GM23248 (cell line): Measurements from ENCODE around the gene IKZF2. TPM values are rescaled to one million over a fixed set of nuclear protein-coding genes. Genes with fewer than 3 reads are reported as not detected.

Experiments used
- DNase-seq: peaks from one replicate; pipeline ENCODE4 v3.0.0-alpha.2; 2015
- H2AFZ ChIP-seq: fragments of 200-600 bp; sonication (generic); 2 replicates; pipeline ENCODE4 v1.6.1; 2016; ENCODE audit warnings: antibody characterized with exemption
- H3F3A ChIP-seq: fragments of 200-600 bp; sonication (generic); 2 replicates; pipeline ENCODE4 v1.6.1; 2016; ENCODE audit warnings: mild to moderate bottlenecking, antibody characterized with exemption, mixed run types; ENCODE audit not compliant: insufficient read depth
- H3K27ac ChIP-seq: fragments of 200-600 bp; sonication (generic); 2 replicates; pipeline ENCODE4 v1.5.1; 2016; ENCODE audit warnings: mild to moderate bottlenecking
- H3K27me3 ChIP-seq: fragments of 200-600 bp; sonication (generic); replicated peaks from 2 replicates; pipeline ENCODE4 v1.6.1; 2016; ENCODE audit warnings: mild to moderate bottlenecking; ENCODE audit not compliant: insufficient read depth
- H3K36me3 ChIP-seq: fragments of 200-600 bp; sonication (generic); 2 replicates; pipeline ENCODE4 v1.6.1; 2016; ENCODE audit warnings: low read depth, mild to moderate bottlenecking
- H3K4me1 ChIP-seq: fragments of 200-600 bp; sonication (generic); 2 replicates; pipeline ENCODE4 v1.6.1; 2016; ENCODE audit warnings: mild to moderate bottlenecking; ENCODE audit not compliant: insufficient read depth
- H3K4me2 ChIP-seq: fragments of 200-600 bp; sonication (generic); one replicate; pipeline ENCODE4 v1.6.1; 2016; ENCODE audit warnings: mild to moderate bottlenecking; ENCODE audit not compliant: unreplicated experiment
- H3K4me3 ChIP-seq: fragments of 200-600 bp; sonication (generic); 2 replicates; pipeline ENCODE4 v1.5.1; 2016; ENCODE audit warnings: mild to moderate bottlenecking
- H3K79me2 ChIP-seq: fragments of 200-600 bp; sonication (generic); 2 replicates; pipeline ENCODE4 v1.6.1; 2016; ENCODE audit warnings: mild to moderate bottlenecking; ENCODE audit not compliant: insufficient read depth
- H3K9ac ChIP-seq: fragments of 200-600 bp; sonication (generic); 2 replicates; pipeline ENCODE4 v1.6.1; 2016; ENCODE audit warnings: mild to moderate bottlenecking
- H3K9me2 ChIP-seq: fragments of 200-600 bp; sonication (generic); 2 replicates; pipeline ENCODE4 v1.6.1; 2016; ENCODE audit warnings: mixed run types, mild to moderate bottlenecking, moderate library complexity; ENCODE audit not compliant: insufficient read depth
- H3K9me3 ChIP-seq: fragments of 200-600 bp; sonication (generic); one replicate; pipeline ENCODE4 v1.6.1; 2017; ENCODE audit warnings: low read depth
- H4K20me1 ChIP-seq: fragments of 200-600 bp; sonication (generic); 2 replicates; pipeline ENCODE4 v1.6.0; 2016; ENCODE audit not compliant: insufficient read depth
- EZH2 ChIP-seq: fragments of 200-600 bp; sonication (generic); IDR thresholded peaks from 2 replicates; pipeline ENCODE4 v1.6.1; 2018; ENCODE audit warnings: antibody characterized with exemption, mild to moderate bottlenecking; ENCODE audit not compliant: insufficient read depth, poor library complexity, severe bottlenecking
- EZH2phosphoT487 ChIP-seq: fragments of 200-600 bp; sonication (generic); IDR thresholded peaks from 2 replicates; pipeline ENCODE4 v1.6.1; 2018; ENCODE audit warnings: antibody characterized with exemption, moderate library complexity, mild to moderate bottlenecking, low read depth; ENCODE audit not compliant: insufficient read depth
- WGBS, 2 experiments: methylation state at CpG; one replicate each; pipeline ENCODE4 v1.1.6; 2015 to 2017; ENCODE audit warnings: low lambda C conversion rate in 2 of 2, low coverage in 1 of 2; ENCODE audit errors: missing lambda C conversion rate in 2 of 2; 5-methylcytosine and 5-hydroxymethylcytosine counted together
- in situ Hi-C: fragments of 300-500 bp; cut with MboI; formaldehyde crosslinking; loops from 2 replicates; pipeline ENCODE4 v1.15.0; 2020
- polyA plus RNA-seq: library from polyadenylated mRNA; unstranded; fragments of >200 nt; fragmentation: Nextera tagmentation; extraction: Ambion mirVana; gene quantifications from 2 replicates; pipeline ENCODE4 v1.2.1, GENCODE V29; 2016
- total RNA-seq: library from RNA; depleted of rRNA; stranded (reverse); fragments of >200 nt; shearing (Covaris generic); gene quantifications from 2 replicates; pipeline ENCODE4 v1.2.3, GENCODE V29; 2014

Gene IKZF2
- total and polyA plus RNA-seq, 2 experiments from 2014 or later = 3.4 to 13.5 TPM

- in situ Hi-C loops = no loop called here
- Histone ChIP-seq H3K79me2 (peaks cover 66% of the 10 kb centered on the region), H3K4me3 (peak overlapping the region; percentile 97), H3K27ac (peak overlapping the region; percentile 62), H4K20me1 (no peaks in the 10 kb centered on the region), H2AFZ (peak overlapping the region; percentile 93), H3K9ac (peak overlapping the region; percentile 86), H3K27me3 (no peaks in the 10 kb centered on the region), H3F3A (peaks cover 28% of the 10 kb centered on the region), H3K9me3 (no peaks in the 10 kb centered on the region), H3K4me2 (peak overlapping the region; percentile 99), H3K4me1 (peaks cover 49% of the 10 kb centered on the region), H3K9me2 (no peaks in the 10 kb centered on the region), H3K36me3 (peaks cover 9% of the 10 kb centered on the region; the same call in 1 of the 2 replicates)
- WGBS, 2 experiments = 1 to 2% methylated on average over 3 of the region's 3 CpGs
- peak; percentile 54 for DNase-seq
- no peak for TF ChIP-seq EZH2
- no peak for TF ChIP-seq EZH2phosphoT487
These were observed 2.0 kb downstream of the IKZF2 start for GRCh38 chr2:213149294-213149875.

GRCh38 chr2:213148572-213149261 is 2.7 kb downstream of the IKZF2 start:
- Histone ChIP-seq H4K20me1 (no peaks in the 10 kb centered on the region), H3K36me3 (peaks cover 11% of the 10 kb centered on the region; the same call in 1 of the 2 replicates), H3K9me3 (no peaks in the 10 kb centered on the region), H3K9me2 (no peaks in the 10 kb centered on the region), H3F3A (peaks cover 28% of the 10 kb centered on the region), H3K27me3 (no peaks in the 10 kb centered on the region), H3K27ac (peak overlapping the region; percentile 62; the same call in 1 of the 2 replicates), H2AFZ (peak overlapping the region; percentile 93), H3K4me1 (peaks cover 49% of the 10 kb centered on the region), H3K79me2 (peaks cover 73% of the 10 kb centered on the region), H3K4me2 (peak overlapping the region; percentile 99), H3K9ac (peak overlapping the region; percentile 86), H3K4me3 (peak overlapping the region; percentile 97)
- 19 to 30% methylated on average over 2 of the region's 2 CpGs for WGBS, 2 experiments
- peak; percentile 12 for DNase-seq
- no peak for TF ChIP-seq EZH2phosphoT487
- TF ChIP-seq EZH2 = no peak
- in situ Hi-C loops = no loop called here

DNA sequence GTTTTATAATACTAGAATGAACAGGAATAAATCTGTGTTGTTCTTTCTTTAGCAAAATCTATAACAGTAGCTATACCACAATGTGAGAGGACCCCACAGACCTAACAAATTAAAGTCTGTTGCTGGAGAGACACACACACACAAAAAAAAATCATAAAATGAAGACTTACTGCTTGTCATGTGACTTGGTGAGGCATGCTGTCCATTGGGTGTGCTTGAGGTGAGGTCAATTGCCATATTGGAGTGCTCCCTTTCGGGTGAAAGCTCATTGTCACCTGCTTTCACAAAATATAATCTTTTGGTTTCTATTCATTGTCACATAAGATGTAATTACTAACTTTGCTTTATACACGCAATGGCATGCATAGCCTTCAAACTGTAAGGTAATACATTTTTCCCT is 3.9 kb downstream of the IKZF2 start:
- H3K36me3 ChIP-seq = peaks cover 19% of the 10 kb centered on the region
- WGBS, 2 experiments = 100% methylated on average over 2 of the region's 2 CpGs
- TF ChIP-seq EZH2phosphoT487 (no peak), EZH2 (no peak)
- no peak overlapping the region for H3K9ac ChIP-seq
- H3K9me2 ChIP-seq = no peaks in the 10 kb centered on the region
- in situ Hi-C loops = no loop called here
- H3K4me2 ChIP-seq = peak overlapping the region; percentile 99
- H2AFZ ChIP-seq = 0 out of 2 replicates have a peak overlapping the region, but pooled peaks have one; percentile 12
- no peak overlapping the region for H3K27ac ChIP-seq
- peaks cover 19% of the 10 kb centered on the region for H3F3A ChIP-seq
- no peak for DNase-seq
- peak overlapping the region; percentile 97 for H3K4me3 ChIP-seq
- peaks cover 77% of the 10 kb centered on the region for H3K79me2 ChIP-seq
- H4K20me1 ChIP-seq = no peaks in the 10 kb centered on the region
- peaks cover 44% of the 10 kb centered on the region for H3K4me1 ChIP-seq
- no peaks in the 10 kb centered on the region for H3K9me3 ChIP-seq
- H3K27me3 ChIP-seq = no peaks in the 10 kb centered on the region

DNA sequence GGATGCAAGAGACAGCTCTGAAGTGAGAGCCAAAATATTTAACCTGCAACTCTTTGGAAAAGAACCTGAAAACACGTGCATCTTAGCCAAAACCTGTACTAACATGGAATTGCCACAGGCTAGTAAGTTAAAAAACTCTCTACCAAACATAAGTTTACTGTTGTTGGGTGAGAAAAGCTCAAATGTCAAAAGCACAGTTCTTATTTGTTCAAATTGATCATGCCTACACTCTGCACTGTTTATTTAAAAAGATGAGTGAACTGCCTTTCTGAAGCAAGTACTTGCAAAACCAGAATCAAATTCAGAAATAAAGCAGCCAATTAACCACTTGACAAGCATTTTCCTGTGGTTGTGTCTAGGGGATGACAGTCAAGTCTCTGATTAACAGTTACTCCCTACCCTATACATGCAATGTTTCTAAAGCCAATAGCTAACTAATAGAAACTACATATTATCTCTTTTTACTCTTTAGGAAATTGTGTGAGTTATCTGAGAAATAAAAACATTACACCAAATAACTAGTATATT is 5.6 kb downstream of the IKZF2 start:
- no peaks in the 10 kb centered on the region for H3K9me3 ChIP-seq
- WGBS, 2 experiments = 23 to 31% methylated on average over 1 of the region's 1 CpG

More for the DNA sequence above, 5.6 kb downstream of the IKZF2 start:
- Histone ChIP-seq H3K9ac (no peak overlapping the region), H3K27me3 (no peaks in the 10 kb centered on the region), H3K79me2 (peaks cover 94% of the 10 kb centered on the region), H3K4me3 (no peak overlapping the region), H4K20me1 (no peaks in the 10 kb centered on the region), H3K27ac (no peak overlapping the region), H3F3A (peaks cover 9% of the 10 kb centered on the region), H2AFZ (0 out of 2 replicates have a peak overlapping the region, but pooled peaks have one; percentile 15), H3K4me1 (peaks cover 44% of the 10 kb centered on the region), H3K9me2 (no peaks in the 10 kb centered on the region), H3K36me3 (peaks cover 20% of the 10 kb centered on the region), H3K4me2 (no peak overlapping the region)
- in situ Hi-C loops = no loop called here
- DNase-seq = no peak
- TF ChIP-seq EZH2 (no peak), EZH2phosphoT487 (no peak)
